Astrocyte of the cerebellum (primary cell): ENCODE results near the gene GFRA1.

Experiments used
- DNase-seq: peaks from one replicate; pipeline ENCODE4 v3.0.0-alpha.2; 2011; ENCODE audit warnings: low read depth
- H3K4me3 ChIP-seq: 2 replicates; pipeline ENCODE4 v1.5.1; 2011; ENCODE audit warnings: mild to moderate bottlenecking, low read depth, low read length, moderate library complexity
- in situ Hi-C: cut with HindIII; loops from 2 replicates; pipeline ENCODE4 v1.10.0; 2017; ENCODE audit warnings: low sequenced_read_pairs
- TF ChIP-seq, protein P1 (sequence below): IDR thresholded peaks from 2 replicates; pipeline ENCODE4 v1.5.1; 2012; ENCODE audit warnings: low read length, low read depth, moderate library complexity, mild to moderate bottlenecking; ENCODE audit errors: missing control alignments

GFRA1 gene

DNA sequence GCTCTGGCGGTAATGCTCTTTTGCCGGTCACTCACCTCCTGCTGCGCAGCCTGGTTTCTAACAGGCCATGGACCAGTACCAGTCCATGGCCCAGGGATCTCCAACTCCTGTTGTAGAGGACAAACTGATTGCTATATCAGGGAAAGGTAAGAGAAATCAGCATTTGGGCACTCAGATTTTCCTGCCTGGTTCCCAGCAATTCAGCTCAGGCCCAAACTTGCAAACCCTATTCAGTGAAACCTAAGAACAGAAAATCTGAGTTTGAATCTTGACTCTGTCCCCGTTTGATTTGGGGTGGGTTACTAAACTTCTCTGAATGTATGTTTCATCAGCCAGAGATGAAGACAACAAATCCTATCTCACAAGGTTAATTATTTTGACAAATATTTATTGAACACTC lies 77.4 kb downstream of the GFRA1 start:
- in situ Hi-C loops, result no loop called here
- TF ChIP-seq, protein P1, sequence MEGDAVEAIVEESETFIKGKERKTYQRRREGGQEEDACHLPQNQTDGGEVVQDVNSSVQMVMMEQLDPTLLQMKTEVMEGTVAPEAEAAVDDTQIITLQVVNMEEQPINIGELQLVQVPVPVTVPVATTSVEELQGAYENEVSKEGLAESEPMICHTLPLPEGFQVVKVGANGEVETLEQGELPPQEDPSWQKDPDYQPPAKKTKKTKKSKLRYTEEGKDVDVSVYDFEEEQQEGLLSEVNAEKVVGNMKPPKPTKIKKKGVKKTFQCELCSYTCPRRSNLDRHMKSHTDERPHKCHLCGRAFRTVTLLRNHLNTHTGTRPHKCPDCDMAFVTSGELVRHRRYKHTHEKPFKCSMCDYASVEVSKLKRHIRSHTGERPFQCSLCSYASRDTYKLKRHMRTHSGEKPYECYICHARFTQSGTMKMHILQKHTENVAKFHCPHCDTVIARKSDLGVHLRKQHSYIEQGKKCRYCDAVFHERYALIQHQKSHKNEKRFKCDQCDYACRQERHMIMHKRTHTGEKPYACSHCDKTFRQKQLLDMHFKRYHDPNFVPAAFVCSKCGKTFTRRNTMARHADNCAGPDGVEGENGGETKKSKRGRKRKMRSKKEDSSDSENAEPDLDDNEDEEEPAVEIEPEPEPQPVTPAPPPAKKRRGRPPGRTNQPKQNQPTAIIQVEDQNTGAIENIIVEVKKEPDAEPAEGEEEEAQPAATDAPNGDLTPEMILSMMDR, result no peak
- DNase-seq, result no peak
- no peak overlapping the region for H3K4me3 ChIP-seq

DNA sequence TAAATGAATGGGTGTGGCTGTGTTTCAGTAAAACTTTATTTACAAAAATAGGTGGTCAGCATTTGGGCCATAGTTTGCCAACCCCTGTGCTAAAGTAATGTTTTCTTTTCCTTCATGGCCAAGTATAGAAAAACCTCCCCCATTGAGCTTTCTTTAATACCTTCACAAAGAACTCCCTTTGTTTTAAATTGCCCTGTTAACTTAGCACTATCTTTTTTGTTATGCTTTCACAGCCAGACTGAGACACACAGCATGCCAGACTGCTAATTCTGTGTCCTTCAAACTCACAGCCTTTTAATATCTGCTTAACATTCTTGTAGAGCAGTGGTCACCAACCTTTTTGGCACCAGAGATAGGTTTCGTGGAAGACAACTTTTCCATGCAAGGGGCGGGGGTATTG lies 78.0 kb downstream of the GFRA1 start:
- TF ChIP-seq, protein P1, result no peak
- no peak for DNase-seq
- in situ Hi-C loops, result no loop called here
- H3K4me3 ChIP-seq, result no peak overlapping the region

GRCh38 chr10:116194061-116194460 lies 78.9 kb downstream of the GFRA1 start:
- no peak for DNase-seq
- TF ChIP-seq, protein P1, result no peak
- in situ Hi-C loops, result no loop called here
- no peak overlapping the region for H3K4me3 ChIP-seq

DNA sequence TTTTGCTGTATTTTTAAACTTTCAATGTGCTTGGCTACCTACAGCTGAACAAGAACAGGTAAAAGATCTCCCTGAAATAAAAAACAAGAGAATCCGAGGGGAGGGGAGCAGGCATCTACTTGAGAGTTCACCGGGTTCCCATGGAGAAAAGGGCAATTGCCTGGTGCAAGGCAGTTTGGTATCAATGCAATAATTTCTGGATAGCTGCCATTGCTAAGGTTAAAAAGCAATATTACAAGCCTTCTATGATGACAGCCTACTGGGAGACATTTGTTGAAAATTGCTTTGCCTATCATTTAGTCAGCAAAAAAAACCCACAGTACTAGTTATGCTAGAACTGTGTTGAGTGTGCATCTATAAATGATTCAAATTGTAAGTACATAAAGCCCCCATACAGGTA lies 82.1 kb downstream of the GFRA1 start:
- DNase-seq, result no peak

DNA sequence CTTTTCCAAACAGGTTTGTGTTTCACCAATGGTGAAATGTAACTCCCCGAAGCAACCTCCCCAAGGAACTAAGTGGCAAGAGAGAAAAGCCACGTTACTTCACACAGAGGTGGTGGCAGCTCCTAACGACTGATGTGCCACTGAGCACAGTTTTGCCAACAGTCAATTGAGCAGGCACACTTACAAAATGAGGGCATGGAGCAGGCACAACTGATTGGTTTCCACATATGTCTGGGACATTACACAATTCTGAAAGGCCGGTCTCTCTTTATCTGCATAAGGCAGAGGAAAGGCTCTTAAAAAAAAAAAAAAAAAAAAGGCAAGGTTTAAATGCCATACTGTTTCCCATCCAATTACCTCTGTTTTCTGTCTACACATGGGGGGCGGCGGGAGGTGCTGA lies 86.7 kb downstream of the GFRA1 start:
- TF ChIP-seq, protein P1, result no peak
- in situ Hi-C loops, result no loop called here
- H3K4me3 ChIP-seq, result no peak overlapping the region
- no peak for DNase-seq

More for the DNA sequence above, 82.1 kb downstream of the GFRA1 start:
- in situ Hi-C loops, result no loop called here
- H3K4me3 ChIP-seq, result no peak overlapping the region
- TF ChIP-seq, protein P1, result no peak

- TF ChIP-seq, protein P1, result no peak
- H3K4me3 ChIP-seq, result no peak overlapping the region
- in situ Hi-C loops, result no loop called here
- no peak for DNase-seq
These were observed 87.7 kb downstream of the GFRA1 start for GRCh38 chr10:116185199-116185867.
